Mesothelial cell of epicardium (in vitro differentiated cells): ENCODE measurements around the gene ARHGEF12. TPM values are rescaled to one million over a fixed set of nuclear protein-coding genes. Genes with fewer than 3 reads are reported as not detected.

Experiments used
- DNase-seq, 2 experiments: peaks; one replicate each; pipeline ENCODE4 v3.0.0; 2021; ENCODE audit warnings: low spot score in 2 of 2; ENCODE audit not compliant: unreplicated experiment in 2 of 2
- H3K27ac Mint-ChIP-seq: 2 replicates; pipeline ENCODE4 v1.8.0; 2021; ENCODE audit warnings: mixed read lengths
- H3K27me3 Mint-ChIP-seq: 2 replicates; pipeline ENCODE4 v1.8.0; 2021; ENCODE audit warnings: low read depth, mixed read lengths
- H3K36me3 Mint-ChIP-seq: 2 replicates; pipeline ENCODE4 v1.8.0; 2021; ENCODE audit warnings: mixed read lengths
- H3K4me1 Mint-ChIP-seq: 2 replicates; pipeline ENCODE4 v1.8.0; 2021; ENCODE audit warnings: mixed read lengths
- H3K4me3 Mint-ChIP-seq: 2 replicates; pipeline ENCODE4 v1.8.0; 2021; ENCODE audit warnings: mild to moderate bottlenecking, moderate library complexity, mixed read lengths
- H3K9me3 Mint-ChIP-seq: 2 replicates; pipeline ENCODE4 v1.8.0; 2021; ENCODE audit warnings: mixed read lengths
- CTCF ChIP-seq: fragments of 200-600 bp; sonication (generic); IDR thresholded peaks from one replicate; pipeline ENCODE4 v1.5.0; 2021; ENCODE audit warnings: antibody characterized with exemption; ENCODE audit not compliant: unreplicated experiment
- total RNA-seq: library from RNA; stranded (reverse); gene quantifications from 3 replicates; pipeline ENCODE4 v1.2.1, GENCODE V29; 2021

The ARHGEF12 gene
- total RNA-seq, result 83.0 to 86.0 TPM (median 85.2 TPM) in 3 replicates

GRCh38 chr11:120335908-120336640 is at the start of gene ARHGEF12:
TSS of gene ARHGEF12 (plus strand) at chr11:120336413. CDS start at chr11:120337244, 831 bp downstream.
- Mint-ChIP-seq H3K4me1 (peaks cover 48% of the 10 kb centered on the region), H3K27me3 (no peaks in the 10 kb centered on the region), H3K36me3 (no peaks in the 10 kb centered on the region), H3K27ac (peak within 1 kb of the TSS; percentile 98), H3K4me3 (peak within 1 kb of the TSS; percentile 96), H3K9me3 (no peaks in the 10 kb centered on the region)
- DNase-seq, result peak; percentile 92 to 93
- TF ChIP-seq CTCF, result no peak

- Mint-ChIP-seq H3K27me3 (peaks cover 9% of the 10 kb centered on the region), H3K27ac (no peak overlapping the region), H3K4me1 (peaks cover 2% of the 10 kb centered on the region), H3K36me3 (no peaks in the 10 kb centered on the region), H3K9me3 (no peaks in the 10 kb centered on the region), H3K4me3 (no peak overlapping the region)
- no peak for TF ChIP-seq CTCF
- no peak for DNase-seq
These were observed 48.2 kb upstream of the ARHGEF12 start for GRCh38 chr11:120288021-120288420.

GRCh38 chr11:120289426-120289825 is 46.8 kb upstream of the ARHGEF12 start:
- Mint-ChIP-seq H3K27me3 (peaks cover 23% of the 10 kb centered on the region), H3K36me3 (no peaks in the 10 kb centered on the region), H3K4me1 (peaks cover 2% of the 10 kb centered on the region), H3K9me3 (no peaks in the 10 kb centered on the region), H3K4me3 (no peak overlapping the region), H3K27ac (no peak overlapping the region)
- no peak for DNase-seq
- no peak for TF ChIP-seq CTCF

- H3K36me3 Mint-ChIP-seq, result no peaks in the 10 kb centered on the region
- peaks cover 9% of the 10 kb centered on the region for H3K4me1 Mint-ChIP-seq
- H3K4me3 Mint-ChIP-seq, result no peak overlapping the region
- no peak for TF ChIP-seq CTCF
- no peak overlapping the region for H3K27ac Mint-ChIP-seq
- DNase-seq, result no peak
- H3K9me3 Mint-ChIP-seq, result no peaks in the 10 kb centered on the region
- peaks cover 28% of the 10 kb centered on the region for H3K27me3 Mint-ChIP-seq
These were observed 45.3 kb upstream of the ARHGEF12 start for GRCh38 chr11:120290956-120291355.

- Mint-ChIP-seq H3K4me3 (no peak overlapping the region), H3K9me3 (no peaks in the 10 kb centered on the region), H3K36me3 (no peaks in the 10 kb centered on the region), H3K27me3 (peaks cover 28% of the 10 kb centered on the region), H3K4me1 (peaks cover 9% of the 10 kb centered on the region), H3K27ac (no peak overlapping the region)
- TF ChIP-seq CTCF, result no peak
- DNase-seq, result no peak
These were observed 43.0 kb upstream of the ARHGEF12 start for GRCh38 chr11:120293038-120293800.
